K562 (cell line): ENCODE results near the gene TOX2. TPM values are rescaled to one million over a fixed set of nuclear protein-coding genes. Genes with fewer than 3 reads are reported as not detected.

ENCODE experiments used
- ATAC-seq: fragments of 200-7000 bp; cut with Tn5 transposase; 3 replicates; pipeline ENCODE4 v1.9.1; 2020; ENCODE audit warnings: moderate library complexity
- BruUV-seq: library from RNA; stranded (reverse); fragments of 400-500 nt; replicated peaks from 2 replicates; lab custom pipeline; 2021; lab: Mats Ljungman, UMichigan
- CTCF ChIA-PET: fragments of 300-600 bp; formaldehyde crosslinking; extraction: SDS; loops from one replicate; lab custom pipeline; 2021; ENCODE audit warnings: low intra/inter-chr PET ratio; lab: Yijun Ruan, JAX
- POLR2A ChIA-PET: fragments of 300-600, 350-650 bp; sonication (Branson Sonifier 250); formaldehyde crosslinking; extraction: SDS; loops from one replicate; lab custom pipeline; 2021; ENCODE audit warnings: antibody characterized with exemption, inconsistent platforms; lab: Yijun Ruan, JAX
- DNase-seq, 4 experiments: peaks; one replicate each; pipeline versions ENCODE4 v3.0.0 to v3.0.0-alpha.2; 2011 to 2018; ENCODE audit warnings: low spot score in 3 of 4, mixed read lengths in 3 of 4; ENCODE audit errors: extremely low read depth in 1 of 4
- FAIRE-seq: peaks from 2 replicates; lab custom pipeline; 2011; peaks lifted over from hg19 to GRCh38; lab: Jason Lieb, UNC
- H2AFZ ChIP-seq: 2 replicates; pipeline ENCODE4 v1.6.0; 2011; ENCODE audit warnings: low read depth, low read length, control low read depth, inconsistent platforms
- H3K27ac ChIP-seq: fragments of 200-600 bp; 3 replicates; pipeline ENCODE4 v1.8.0; 2011; ENCODE audit warnings: low read depth, mild to moderate bottlenecking, control low read depth, inconsistent platforms, low read length, moderate library complexity, mixed read lengths; ENCODE audit errors: extremely low read depth
- H3K27me3 ChIP-seq, 2 experiments: fragments of 300-600 bp in 1 of 2; 2 replicates in 1 of 2; 3 replicates in 1 of 2; pipeline versions ENCODE4 v1.6.0 to v1.8.0; 2011; ENCODE audit warnings: inconsistent platforms in 2 of 2, low read length in 2 of 2, mild to moderate bottlenecking in 1 of 2, mixed read lengths in 1 of 2, moderate library complexity in 1 of 2; ENCODE audit not compliant: control insufficient read depth in 2 of 2, insufficient read depth in 2 of 2
- H3K36me3 ChIP-seq: fragments of 300-600 bp; 3 replicates; pipeline ENCODE4 v1.8.0; 2011; ENCODE audit warnings: mild to moderate bottlenecking, low read length, inconsistent platforms; ENCODE audit not compliant: control insufficient read depth, insufficient read depth
- H3K4me1 ChIP-seq, 2 experiments: fragments of 200-600 bp in 1 of 2; replicated peaks in 1 of 2; 2 replicates in 1 of 2; 3 replicates in 1 of 2; pipeline versions ENCODE4 v1.5.1 to v1.8.0; 2011; ENCODE audit warnings: inconsistent platforms in 2 of 2, low read length in 2 of 2, mild to moderate bottlenecking in 1 of 2, mixed read lengths in 1 of 2, moderate library complexity in 1 of 2; ENCODE audit not compliant: control insufficient read depth in 2 of 2, insufficient read depth in 2 of 2
- H3K4me2 ChIP-seq: 2 replicates; pipeline ENCODE4 v1.6.1; 2011; ENCODE audit warnings: low read length, control low read depth, inconsistent platforms, mixed read lengths; ENCODE audit not compliant: insufficient read depth
- H3K4me3 ChIP-seq: fragments of 200-600 bp; sonication (generic), shearing (Covaris generic); 2 replicates; pipeline ENCODE4 v1.5.1; 2016; ENCODE audit warnings: control low read depth, inconsistent platforms
- H3K79me2 ChIP-seq: fragments of 200-600 bp; 3 replicates; pipeline ENCODE4 v1.8.0; 2011; ENCODE audit warnings: low read length, inconsistent platforms; ENCODE audit not compliant: control insufficient read depth, insufficient read depth
- H3K9ac ChIP-seq, 2 experiments: 2 replicates each; pipeline versions ENCODE4 v1.6.0 to v1.6.1; 2011; ENCODE audit warnings: low read depth in 2 of 2, low read length in 2 of 2, control low read depth in 1 of 2, inconsistent platforms in 1 of 2, mild to moderate bottlenecking in 1 of 2, mixed read lengths in 1 of 2; ENCODE audit not compliant: insufficient read depth in 1 of 2
- H3K9me1 ChIP-seq: one replicate; pipeline ENCODE4 v1.6.0; 2011; ENCODE audit warnings: inconsistent platforms, mild to moderate bottlenecking, low read length, moderate library complexity; ENCODE audit not compliant: control insufficient read depth, insufficient read depth
- H3K9me3 ChIP-seq: replicated peaks from 2 replicates; pipeline ENCODE4 v1.5.1; 2011; ENCODE audit warnings: low read depth, low read length, inconsistent platforms; ENCODE audit not compliant: control insufficient read depth, insufficient read depth
- H4K20me1 ChIP-seq: replicated peaks from 2 replicates; pipeline ENCODE4 v1.6.1; 2011; ENCODE audit warnings: low read length, inconsistent platforms, mixed read lengths; ENCODE audit not compliant: control insufficient read depth, insufficient read depth
- HOMEZ ChIP-seq: fragments of 250-450 bp; sonication (Bioruptor Pico); IDR thresholded peaks from 2 replicates; pipeline ENCODE4 v1.4.0; 2020; ENCODE audit warnings: mild to moderate bottlenecking, moderate library complexity
- NKRF ChIP-seq: fragments of 450-650 bp; IDR thresholded peaks from 2 replicates; pipeline ENCODE4 v1.6.1; 2016; ENCODE audit warnings: borderline replicate concordance
- U2AF2 ChIP-seq: fragments of 200-400 bp; formaldehyde crosslinking; optimal IDR thresholded peaks from 2 replicates; pipeline ENCODE3; 2017; ENCODE audit warnings: low read depth, mild to moderate bottlenecking, low read length
- WHSC1 ChIP-seq: IDR thresholded peaks from one replicate; pipeline ENCODE4 v1.6.1; 2012; ENCODE audit warnings: low read length, control low read depth, inconsistent platforms
- ZNF407 ChIP-seq: fragments of 450-650 bp; IDR thresholded peaks from 2 replicates; pipeline ENCODE4 v1.6.1; 2016; ENCODE audit warnings: low read depth
- WGBS: fragments of 100-300 bp; shearing (Covaris generic); methylation state at CpG from one replicate; pipeline ENCODE4 v1.1.6; 2016; ENCODE audit warnings: low coverage, mixed read lengths; ENCODE audit not compliant: insufficient coverage; ENCODE audit errors: missing lambda C conversion rate; 5-methylcytosine and 5-hydroxymethylcytosine counted together
- in situ Hi-C: fragments of 300-500 bp; cut with MboI; formaldehyde crosslinking; loops from 4 replicates; pipeline ENCODE4 v1.15.0; 2018; ENCODE audit warnings: inconsistent platforms, mixed read lengths
- intact Hi-C: fragments of 100-400 bp; cut with micrococcal nuclease; formaldehyde crosslinking; loops from 2 replicates; pipeline ENCODE4 v1.14.2; 2022
- polyA plus RNA-seq, 8 experiments: library from polyadenylated mRNA; depleted of rRNA in 4 of 8; stranded (reverse) in 5 of 8; unstranded in 3 of 8; fragments of >200 nt; fragmentation: Nextera tagmentation in 2 of 8; fragmentation: Illumina TruSeq in 1 of 8; extraction: Ambion mirVana in 2 of 8; extraction: Trizol in 1 of 8; gene quantifications; 2 replicates each; pipeline versions ENCODE4 v1.2.1 to v1.2.3, GENCODE V29; 2011 to 2014; ENCODE audit warnings: inconsistent platforms in 1 of 8, missing spikeins in 1 of 8
- total RNA-seq, 7 experiments: library from RNA; depleted of rRNA in 6 of 7; stranded (reverse); fragments of >200 nt in 6 of 7; fragmentation: Illumina TruSeq in 2 of 7; extraction: Trizol in 2 of 7; gene quantifications; 2 replicates each; pipeline versions ENCODE4 v1.2.1 to v1.2.3, GENCODE V29; 2011 to 2021; ENCODE audit warnings: low replicate concordance in 1 of 7
- TF ChIP-seq, protein P1 (sequence below): fragments of 450-650 bp; conservative IDR thresholded peaks from 2 replicates; pipeline ENCODE4 v1.6.1; 2016; ENCODE audit warnings: missing genetic modification characterization, low read depth, mild to moderate bottlenecking, control low read depth, missing compliant biosample characterization

Gene TOX2
- total and polyA plus RNA-seq, 9 of the 15 experiments (the other 6 are each of a cell fraction or from before 2014, with no cell fraction given) = not detected

DNA sequence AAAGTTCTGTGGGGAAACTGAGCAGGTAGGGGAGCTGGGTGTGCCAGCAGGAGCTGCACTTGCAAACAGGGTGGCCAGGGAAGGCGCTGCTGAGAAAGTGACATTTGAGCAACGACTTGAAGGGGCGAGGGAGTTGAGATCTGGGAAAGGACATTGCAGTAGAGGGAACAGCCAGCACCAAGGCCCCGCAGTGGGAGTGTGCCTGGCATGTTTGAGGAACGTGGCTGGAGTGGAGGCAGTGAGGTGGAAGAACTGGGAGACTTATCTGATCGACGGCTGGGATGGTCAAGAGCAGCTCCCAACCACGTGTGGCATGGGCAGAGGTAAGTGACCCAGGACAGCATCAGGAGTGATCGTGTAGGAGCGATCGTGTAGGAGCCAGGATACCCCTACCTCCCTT, 77.3 kb downstream of the TOX2 start (continued):
- TF ChIP-seq U2AF2 = no peak

DNA sequence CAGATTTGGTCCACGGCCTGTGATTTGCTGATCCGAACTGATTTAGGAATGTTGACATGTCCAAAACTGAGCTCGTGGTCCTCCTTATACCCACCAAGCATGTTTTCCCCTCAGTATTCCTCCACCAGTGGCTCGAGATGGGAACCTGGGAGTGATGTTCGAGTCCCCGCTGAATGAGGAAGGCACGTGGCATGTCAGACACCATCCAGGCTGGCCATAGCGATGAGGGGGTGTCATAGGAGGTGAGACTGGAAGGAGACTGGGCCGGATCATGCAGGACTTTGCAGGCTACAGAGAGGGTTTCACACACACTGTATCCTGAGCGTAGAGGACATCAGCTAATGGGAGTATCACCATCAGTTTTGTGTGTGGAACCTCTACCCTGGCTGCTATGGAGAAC, 78.2 kb downstream of the TOX2 start:
- ChIA-PET POLR2A (interaction anchor here (1.0 kb wide), 1 partner anchor 537 kb away, joined by 3 read pairs; no protein-coding TSS in a partner anchor), CTCF (no interaction called here)
- Histone ChIP-seq H3K27me3 (peaks cover 0 to 13% of the 10 kb centered on the region in 2 experiments; a peak in 2 of 5 replicates), H3K9me3 (no peaks in the 10 kb centered on the region), H3K36me3 (no peaks in the 10 kb centered on the region), H3K4me2 (no peak overlapping the region), H3K9me1 (no peaks in the 10 kb centered on the region), H3K9ac (no peak overlapping the region), H3K79me2 (no peaks in the 10 kb centered on the region), H3K4me1 (no peaks in the 10 kb centered on the region), H3K27ac (no peak overlapping the region), H4K20me1 (no peaks in the 10 kb centered on the region; the same call in 1 of the 2 replicates), H3K4me3 (no peak overlapping the region), H2AFZ (no peak overlapping the region)
- intact Hi-C loops = no loop called here
- DNase-seq (no peak), ATAC-seq (no peak), FAIRE-seq (no peak)
- BruUV-seq = no TSS peak
- WGBS = under 1% methylated on average over 10 of the region's 10 CpGs
- in situ Hi-C loops = no loop called here
- TF ChIP-seq HOMEZ (CRISPR knock-in tag) (no peak), WHSC1 (no peak), ZNF407 (no peak), NKRF (no peak)
- TF ChIP-seq, protein P1, sequence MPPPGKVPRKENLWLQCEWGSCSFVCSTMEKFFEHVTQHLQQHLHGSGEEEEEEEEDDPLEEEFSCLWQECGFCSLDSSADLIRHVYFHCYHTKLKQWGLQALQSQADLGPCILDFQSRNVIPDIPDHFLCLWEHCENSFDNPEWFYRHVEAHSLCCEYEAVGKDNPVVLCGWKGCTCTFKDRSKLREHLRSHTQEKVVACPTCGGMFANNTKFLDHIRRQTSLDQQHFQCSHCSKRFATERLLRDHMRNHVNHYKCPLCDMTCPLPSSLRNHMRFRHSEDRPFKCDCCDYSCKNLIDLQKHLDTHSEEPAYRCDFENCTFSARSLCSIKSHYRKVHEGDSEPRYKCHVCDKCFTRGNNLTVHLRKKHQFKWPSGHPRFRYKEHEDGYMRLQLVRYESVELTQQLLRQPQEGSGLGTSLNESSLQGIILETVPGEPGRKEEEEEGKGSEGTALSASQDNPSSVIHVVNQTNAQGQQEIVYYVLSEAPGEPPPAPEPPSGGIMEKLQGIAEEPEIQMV = no peak
